ENCODE measurements around the gene SLC36A2.
"Not testable (repeated sequence)": the region's sequence is repeated elsewhere in the genome, so short reads cannot be mapped to it uniquely, and the experiment has no call there.

Gene SLC36A2

DNA sequence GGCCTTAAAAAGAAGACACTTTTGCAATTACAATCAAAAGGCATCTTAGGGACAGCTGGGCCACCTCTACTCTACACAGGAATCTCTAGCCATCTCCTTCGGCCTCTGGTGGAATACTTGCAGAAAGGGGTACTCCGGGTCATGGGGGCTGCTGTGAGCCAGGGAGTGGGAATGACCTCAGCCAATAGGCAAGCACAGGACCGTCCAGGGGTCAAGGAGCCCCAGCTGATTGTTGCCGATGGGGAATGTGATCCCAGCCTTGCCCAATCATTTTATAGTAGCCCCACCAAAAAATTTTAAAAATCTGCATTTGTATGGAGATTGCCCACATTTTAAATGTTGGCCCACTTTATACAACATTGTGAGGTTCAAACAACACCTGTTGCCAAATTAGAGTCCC, 26.9 kb downstream of the SLC36A2 start:
- DNase-seq = no peak

GRCh38 chr5:151318850-151319732, 28.3 kb downstream of the SLC36A2 start:
- DNase-seq = no peak

DNA sequence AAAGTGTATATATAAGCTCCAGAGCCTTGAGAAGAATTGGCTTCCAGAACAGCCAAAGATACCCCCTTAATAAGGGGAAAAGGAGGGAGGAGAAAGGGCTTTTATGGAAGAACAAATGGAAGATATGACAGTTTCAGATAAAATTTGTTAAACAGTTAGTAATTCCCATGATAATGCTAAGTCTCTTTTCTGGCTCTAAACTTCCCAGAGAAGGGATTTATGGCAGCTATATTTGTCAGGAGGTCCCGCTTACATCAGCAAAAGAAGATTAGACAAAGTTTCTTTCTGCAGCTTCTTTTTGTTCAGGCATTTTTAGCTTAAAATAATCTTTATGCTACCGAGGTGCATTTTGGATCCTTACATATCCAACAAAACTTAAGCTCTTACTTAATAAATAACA, 29.5 kb downstream of the SLC36A2 start:
- no peak for DNase-seq

- peak; percentile 1 for DNase-seq
Observed at GRCh38 chr5:151315998-151316597, 31.3 kb downstream of the SLC36A2 start.

DNA sequence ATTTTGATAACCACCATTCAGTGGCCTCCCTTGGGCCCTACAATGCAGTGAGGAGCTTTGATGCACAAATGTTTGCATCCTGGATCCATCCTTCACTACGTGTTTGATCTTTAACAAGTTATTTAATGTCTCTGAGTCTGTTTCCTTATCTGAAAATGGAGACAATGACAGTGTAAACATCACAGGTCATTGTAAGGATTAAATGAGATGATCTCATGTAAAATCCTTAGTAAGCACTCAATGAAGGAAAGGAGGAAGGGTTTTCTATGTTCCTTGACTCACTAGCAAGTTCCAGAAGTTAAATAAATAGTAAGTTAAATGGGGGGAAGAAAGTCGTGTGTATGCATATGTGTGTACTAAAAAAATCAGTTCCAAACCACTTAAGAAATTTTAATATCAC, 34.0 kb downstream of the SLC36A2 start:
- no peak for DNase-seq

- DNase-seq = no peak
Observed at GRCh38 chr5:151312756-151313324, 34.5 kb downstream of the SLC36A2 start.

GRCh38 chr5:151310932-151311331, 36.4 kb downstream of the SLC36A2 start:
- DNase-seq = no peak

GRCh38 chr5:151309821-151310220, 37.5 kb downstream of the SLC36A2 start:
- not testable (repeated sequence) for DNase-seq

- DNase-seq = not testable (repeated sequence)
Observed at GRCh38 chr5:151309266-151309665, 38.1 kb downstream of the SLC36A2 start.

- no peak for DNase-seq
Observed at GRCh38 chr5:151303666-151304065, 43.7 kb downstream of the SLC36A2 start, which contains the start of gene SLC36A3. Gene SLC36A3 (minus strand): TSS chr5:151303766. CDS start chr5:151303354, 412 bp downstream.

GRCh38 chr5:151298063-151298855, 49.1 kb downstream of the SLC36A2 start:
- DNase-seq = no peak

DNA sequence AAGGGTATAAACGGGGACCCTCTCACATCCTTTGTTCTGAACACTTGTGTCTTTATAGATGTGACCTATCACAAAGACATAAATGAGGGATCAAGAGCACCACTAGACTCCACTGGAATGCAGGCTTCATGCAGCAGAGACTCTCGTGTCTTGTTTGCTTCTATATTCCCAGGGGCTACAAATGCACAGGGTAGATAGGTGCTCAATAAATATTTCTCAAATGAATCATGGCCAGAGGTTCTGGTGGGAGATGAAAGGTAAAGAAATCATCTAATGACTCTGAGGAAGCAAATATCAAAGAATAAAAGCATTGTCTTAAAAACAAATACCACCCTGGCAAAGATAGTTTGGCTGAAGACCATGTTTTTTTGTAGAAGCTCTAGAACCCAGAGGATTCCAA, 50.4 kb downstream of the SLC36A2 start:
- no peak for DNase-seq

DNA sequence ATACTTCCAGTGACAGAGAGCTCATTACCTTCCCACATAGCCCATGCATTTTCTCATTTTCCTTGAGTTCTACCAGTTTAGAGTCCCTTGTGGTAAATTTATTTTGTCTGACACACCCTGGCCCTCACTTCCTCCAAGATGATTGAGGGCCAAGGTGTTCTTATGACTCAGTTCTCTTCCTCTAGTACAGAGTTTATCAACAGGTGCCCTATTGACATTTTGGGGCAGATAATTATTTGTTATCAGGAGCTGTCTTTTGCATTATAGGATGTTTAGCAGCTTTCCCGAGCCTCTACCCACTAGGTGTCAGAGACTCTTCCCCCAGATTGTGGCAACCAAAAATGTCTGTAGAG, 50.9 kb downstream of the SLC36A2 start:
- DNase-seq = no peak

DNA sequence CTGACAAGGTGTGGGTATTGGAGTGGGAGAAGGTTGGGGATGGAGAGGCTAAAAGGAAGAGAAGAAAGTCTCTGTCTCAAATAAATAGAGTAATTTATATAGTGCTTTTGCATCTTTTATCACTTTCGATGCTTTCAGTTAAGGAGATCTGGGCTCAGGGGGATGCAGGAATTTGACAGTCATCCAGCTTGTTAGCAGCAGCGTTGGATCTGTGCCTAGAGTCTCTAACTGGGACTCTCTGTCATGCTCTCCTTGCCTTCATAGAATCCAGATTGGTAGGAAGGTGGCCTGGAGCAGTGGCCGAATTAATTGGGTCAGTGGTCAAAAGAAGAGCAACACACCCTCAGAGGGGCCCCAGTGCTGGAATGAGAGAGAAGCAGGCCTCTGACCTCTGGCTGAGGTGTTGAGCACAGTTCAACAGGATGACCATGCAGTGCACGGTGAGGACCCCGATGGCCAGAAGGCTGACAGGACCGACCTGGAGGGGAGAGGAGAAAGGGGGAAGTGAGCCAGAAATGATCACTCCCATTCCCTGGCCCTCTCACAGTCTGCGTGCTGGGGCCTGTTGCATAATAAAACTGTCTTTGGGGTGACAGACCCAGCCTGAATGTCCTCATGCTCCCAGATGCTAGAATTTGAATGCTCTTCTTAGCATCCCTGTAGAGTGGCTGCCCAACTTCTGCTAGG, 51.4 kb downstream of the SLC36A2 start:
- no peak for DNase-seq

GRCh38 chr5:151295138-151295537, 52.2 kb downstream of the SLC36A2 start:
- DNase-seq = no peak

- DNase-seq = no peak
Observed at GRCh38 chr5:151293624-151294023, 53.7 kb downstream of the SLC36A2 start.

GRCh38 chr5:151288180-151288579, 59.2 kb downstream of the SLC36A2 start:
- peak; percentile 63 for DNase-seq

- no peak for DNase-seq
Observed at GRCh38 chr5:151286246-151286645, 61.1 kb downstream of the SLC36A2 start.

GRCh38 chr5:151285683-151286082, 61.7 kb downstream of the SLC36A2 start:
- no peak for DNase-seq

DNA sequence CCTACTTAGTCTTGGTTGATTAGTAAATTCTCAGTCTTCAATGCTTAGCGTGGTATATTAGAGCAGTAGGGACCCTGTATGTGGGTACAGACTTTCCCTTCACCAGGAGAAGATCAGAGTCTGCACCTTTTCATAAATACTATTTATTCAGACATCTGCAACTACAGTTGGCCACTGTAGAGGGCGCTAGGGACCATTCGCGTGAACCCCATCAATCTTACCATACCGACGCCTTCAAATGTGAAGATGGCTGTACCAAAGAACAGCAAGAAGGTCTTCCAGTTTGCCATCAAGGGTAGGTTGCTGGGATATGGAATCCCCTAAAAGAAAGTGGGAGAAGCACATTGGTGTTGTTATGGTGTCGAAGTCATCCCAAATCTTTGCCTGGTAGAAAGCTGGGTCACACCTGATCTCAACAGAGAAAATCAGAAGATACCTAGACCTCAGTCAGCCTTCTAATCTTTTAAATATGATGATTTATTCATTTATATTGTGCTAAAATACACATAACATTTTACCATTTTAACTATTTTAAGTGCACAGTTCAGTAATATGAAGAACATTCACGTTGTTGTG, 62.9 kb downstream of the SLC36A2 start:
- DNase-seq = no peak

DNA sequence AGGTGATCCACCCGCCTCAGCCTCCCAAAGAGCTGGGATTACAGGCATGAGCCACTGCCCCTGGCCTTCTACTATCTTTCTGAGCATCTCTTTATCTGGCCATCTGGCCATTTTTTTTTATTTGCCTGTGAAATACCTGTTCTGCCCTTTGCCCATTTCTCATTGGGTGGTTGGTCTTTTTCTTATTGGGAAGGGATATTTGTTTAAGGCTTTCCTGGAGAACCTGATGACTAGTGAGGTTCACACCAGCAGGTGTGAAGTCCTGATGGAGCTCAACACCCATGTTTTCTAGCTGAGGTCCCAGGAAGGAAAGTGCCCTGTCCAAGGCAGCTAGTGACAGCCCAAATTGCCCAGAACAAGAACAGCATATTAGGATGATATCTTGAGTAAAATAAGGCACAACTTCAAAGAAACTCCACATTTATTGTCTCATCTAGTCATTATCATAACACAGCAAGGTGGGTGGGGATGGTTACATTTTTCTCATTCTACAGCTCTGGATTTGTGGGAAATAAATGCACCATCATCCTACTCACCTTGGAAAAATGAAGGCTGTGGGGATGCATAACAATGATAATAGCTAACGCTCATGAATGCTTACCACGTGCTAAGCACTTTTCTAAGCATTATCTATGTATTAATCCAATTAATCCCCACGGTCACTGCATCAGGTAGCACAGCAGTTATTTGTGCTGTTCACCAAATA, 64.1 kb downstream of the SLC36A2 start:
- no peak for DNase-seq
